Gastrocnemius medialis (tissue), 4 donors: ENCODE data around the gene MARK2.

Experiments used
- CTCF ChIP-seq, 5 experiments: fragments of 450-650 bp in 3 of 5; fragments of 200-600 bp in 2 of 5; sonication (generic) in 2 of 5; IDR thresholded peaks in 4 of 5; conservative IDR thresholded peaks in 1 of 5; 1 replicate in 4 of 5; 2 replicates in 1 of 5; pipeline ENCODE4 v1.5.1; 2016 to 2019; ENCODE audit warnings: antibody characterized with exemption in 5 of 5, mild to moderate bottlenecking in 3 of 5, moderate library complexity in 3 of 5
- POLR2A ChIP-seq, 2 donors: fragments of 450-650 bp; IDR thresholded peaks; one replicate each; pipeline ENCODE4 v1.6.1; 2017; ENCODE audit warnings: antibody characterized with exemption in 2 of 2, mild to moderate bottlenecking in 2 of 2, moderate library complexity in 2 of 2

GRCh38 chr11:63795066-63795465, 43.8 kb upstream of the MARK2 start:
- TF ChIP-seq CTCF (IDR thresholded peaks at IDR 0.05 in 4 of 5, conservative IDR thresholded peaks at IDR 0.05 in 1 of 5) (no peak), POLR2A (IDR thresholded peaks at IDR 0.05) (no peak)
